Retinal pigment epithelial cell (primary cell): ENCODE measurements around the gene SNPH.

Source experiments
- DNase-seq: peaks from one replicate; pipeline ENCODE4 v3.0.0-alpha.2; 2010; ENCODE audit warnings: low read depth
- H3K4me3 ChIP-seq: 2 replicates; pipeline ENCODE4 v1.5.1; 2011; ENCODE audit warnings: mild to moderate bottlenecking, low read length, control low read depth, moderate library complexity
- TF ChIP-seq, protein P1 (sequence below): conservative IDR thresholded peaks from 2 replicates; pipeline ENCODE4 v1.5.1; 2011; ENCODE audit warnings: low read depth, low read length, control low read depth, inconsistent platforms

Gene SNPH

GRCh38 chr20:1282966-1283365 is 16.9 kb downstream of the SNPH start:
- no peak for DNase-seq
- TF ChIP-seq, protein P1, sequence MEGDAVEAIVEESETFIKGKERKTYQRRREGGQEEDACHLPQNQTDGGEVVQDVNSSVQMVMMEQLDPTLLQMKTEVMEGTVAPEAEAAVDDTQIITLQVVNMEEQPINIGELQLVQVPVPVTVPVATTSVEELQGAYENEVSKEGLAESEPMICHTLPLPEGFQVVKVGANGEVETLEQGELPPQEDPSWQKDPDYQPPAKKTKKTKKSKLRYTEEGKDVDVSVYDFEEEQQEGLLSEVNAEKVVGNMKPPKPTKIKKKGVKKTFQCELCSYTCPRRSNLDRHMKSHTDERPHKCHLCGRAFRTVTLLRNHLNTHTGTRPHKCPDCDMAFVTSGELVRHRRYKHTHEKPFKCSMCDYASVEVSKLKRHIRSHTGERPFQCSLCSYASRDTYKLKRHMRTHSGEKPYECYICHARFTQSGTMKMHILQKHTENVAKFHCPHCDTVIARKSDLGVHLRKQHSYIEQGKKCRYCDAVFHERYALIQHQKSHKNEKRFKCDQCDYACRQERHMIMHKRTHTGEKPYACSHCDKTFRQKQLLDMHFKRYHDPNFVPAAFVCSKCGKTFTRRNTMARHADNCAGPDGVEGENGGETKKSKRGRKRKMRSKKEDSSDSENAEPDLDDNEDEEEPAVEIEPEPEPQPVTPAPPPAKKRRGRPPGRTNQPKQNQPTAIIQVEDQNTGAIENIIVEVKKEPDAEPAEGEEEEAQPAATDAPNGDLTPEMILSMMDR, result no peak
- no peak overlapping the region for H3K4me3 ChIP-seq

GRCh38 chr20:1283522-1284510 is 17.7 kb downstream of the SNPH start:
- TF ChIP-seq, protein P1, result no peak
- H3K4me3 ChIP-seq, result no peak overlapping the region
- DNase-seq, result no peak

DNA sequence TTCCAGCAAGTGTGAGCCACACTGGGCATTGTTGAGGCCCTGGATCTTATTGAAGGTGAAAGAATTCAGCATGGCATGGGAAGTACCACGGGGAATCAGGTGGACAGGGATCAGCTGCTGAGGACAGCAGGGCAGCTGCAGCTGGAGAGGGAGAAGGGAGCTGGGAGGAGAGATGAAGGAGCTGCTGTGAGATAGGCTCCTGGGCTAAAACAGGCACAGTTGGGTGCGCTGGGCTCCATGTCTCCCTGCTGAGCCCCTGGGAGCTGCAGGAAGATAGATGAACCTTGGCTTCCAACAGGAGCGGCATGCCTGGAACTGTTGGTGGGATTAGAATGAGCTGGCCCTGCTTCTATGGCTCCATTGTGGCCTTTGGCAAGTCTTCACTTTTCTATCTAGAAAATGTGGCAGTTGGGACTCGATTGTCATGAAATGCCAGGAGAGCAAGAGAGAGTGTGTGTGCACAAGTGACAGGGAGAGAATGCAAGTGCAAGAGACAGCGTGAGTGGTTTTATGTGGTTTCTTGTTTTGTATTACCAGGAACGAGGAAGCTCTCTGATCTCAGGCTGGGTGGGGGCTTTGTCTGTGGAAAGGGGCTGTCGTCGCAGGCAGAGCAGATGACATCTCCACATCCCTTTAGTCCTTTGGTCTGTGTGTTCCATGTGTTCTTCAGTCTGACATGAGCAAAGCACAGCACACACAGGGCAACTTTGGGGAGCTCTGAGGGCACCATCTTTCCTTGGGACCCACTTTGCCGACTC is 20.4 kb downstream of the SNPH start:
- H3K4me3 ChIP-seq, result no peak overlapping the region
- DNase-seq, result no peak
- TF ChIP-seq, protein P1, result no peak

DNA sequence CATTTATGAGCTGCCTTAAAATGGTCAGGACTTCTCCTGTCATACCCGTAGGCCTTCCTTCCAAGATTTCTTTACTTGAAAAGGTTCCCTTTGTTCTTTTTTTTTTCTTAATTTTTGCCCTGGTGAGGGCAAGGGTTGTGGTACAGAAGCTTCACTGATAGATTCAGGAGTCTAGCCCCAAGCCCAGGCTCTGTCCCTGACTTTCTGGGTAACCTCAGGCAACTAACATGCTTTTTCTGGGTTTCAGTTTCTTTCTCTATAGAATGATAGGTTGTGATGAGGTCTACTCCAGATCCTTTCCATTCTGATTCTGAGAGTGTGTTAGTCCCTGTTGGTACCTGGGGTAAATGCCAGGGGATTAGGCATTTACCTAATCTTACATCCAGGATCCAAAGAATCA is 21.2 kb downstream of the SNPH start:
- DNase-seq, result no peak
- TF ChIP-seq, protein P1, result no peak
- H3K4me3 ChIP-seq, result no peak overlapping the region

- TF ChIP-seq, protein P1, result no peak
- H3K4me3 ChIP-seq, result no peak overlapping the region
- no peak for DNase-seq
Observed at GRCh38 chr20:1287787-1288569, 21.9 kb downstream of the SNPH start.

DNA sequence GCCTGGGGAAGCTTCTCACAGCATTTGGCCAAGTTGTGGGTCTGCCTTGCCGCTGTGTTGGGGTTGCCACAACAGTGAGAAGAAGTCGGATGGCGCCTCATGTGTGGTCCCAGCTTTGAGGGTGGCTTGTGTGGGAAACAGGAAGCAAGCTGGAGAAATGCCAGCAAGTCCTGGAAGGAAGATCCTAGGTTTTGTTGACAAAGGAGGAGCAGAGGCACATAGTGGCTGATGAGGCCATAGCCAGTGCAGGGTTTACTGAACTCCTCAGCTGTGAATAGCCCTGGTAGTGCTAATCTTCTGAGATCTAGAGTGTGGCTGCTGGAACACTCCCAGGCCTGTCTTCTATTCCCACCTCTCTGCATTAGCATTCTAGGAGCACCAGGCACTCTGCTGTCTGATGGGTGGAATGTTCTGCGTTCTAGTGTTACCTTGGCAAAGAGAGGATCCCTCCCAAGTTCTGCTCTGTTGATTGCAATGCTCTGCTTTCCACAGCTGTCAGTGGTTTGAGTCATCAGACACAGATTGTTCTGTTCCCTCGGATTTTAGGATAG is 25.2 kb downstream of the SNPH start:
- no peak overlapping the region for H3K4me3 ChIP-seq
- no peak for DNase-seq
- TF ChIP-seq, protein P1, result no peak
